IMR-90 (cell line): ENCODE data around the gene ACTR10. TPM values are rescaled to one million over a fixed set of nuclear protein-coding genes. Genes with fewer than 3 reads are reported as not detected.
A peak's percentile ranks its signal among the peaks of the same experiment; 100 is the strongest.

Experiments used
- ATAC-seq: fragments of 200-7000 bp; cut with Tn5 transposase; 2 replicates; pipeline ENCODE4 v1.9.1; 2020; ENCODE audit warnings: low read depth, mild to moderate bottlenecking, moderate library complexity
- Bru-seq: library from RNA; stranded (reverse); fragments of 400-500 nt; gene quantifications from one replicate; lab custom pipeline; 2021; lab: Mats Ljungman, UMichigan
- BruChase-seq, 2 experiments: library from RNA; stranded (reverse); fragments of 400-500 nt; gene quantifications; one replicate each; lab custom pipeline; 2021; lab: Mats Ljungman, UMichigan
- BruUV-seq: library from RNA; stranded (reverse); fragments of 400-500 nt; replicated peaks from 2 replicates; lab custom pipeline; 2021; lab: Mats Ljungman, UMichigan
- CTCF ChIA-PET: fragments of 300-600 bp; formaldehyde crosslinking; extraction: SDS; loops from one replicate; lab custom pipeline; 2021; ENCODE audit warnings: antibody characterized with exemption; lab: Yijun Ruan, JAX
- POLR2A ChIA-PET: fragments of 300-600 bp; sonication (Branson Sonifier 250); formaldehyde crosslinking; loops from one replicate; lab custom pipeline; 2022; ENCODE audit warnings: antibody characterized with exemption; ENCODE audit not compliant: unreplicated experiment; lab: Charles Lee
- DNase-seq: peaks from one replicate; pipeline ENCODE4 v3.0.0; 2013
- H2AFZ ChIP-seq: replicated peaks from 2 replicates; pipeline ENCODE3; 2013; ENCODE audit warnings: low read length, mild to moderate bottlenecking; ENCODE audit not compliant: poor library complexity
- H2AK5ac ChIP-seq: 2 replicates; pipeline ENCODE4 v1.6.1; 2013; ENCODE audit warnings: low read depth, low read length, inconsistent platforms
- H2AK9ac ChIP-seq: replicated peaks from 2 replicates; pipeline ENCODE3; 2013; ENCODE audit warnings: mild to moderate bottlenecking, low read depth, low read length, moderate library complexity; ENCODE audit not compliant: poor library complexity
- H2BK120ac ChIP-seq: 2 replicates; pipeline ENCODE4 v1.6.1; 2013; ENCODE audit warnings: low read depth, low read length, inconsistent platforms
- H2BK15ac ChIP-seq: 3 replicates; pipeline ENCODE4 v1.6.1; 2013; ENCODE audit warnings: low read depth, low read length, inconsistent platforms
- H2BK20ac ChIP-seq: 2 replicates; pipeline ENCODE4 v1.6.1; 2013; ENCODE audit warnings: low read depth, mild to moderate bottlenecking, inconsistent platforms, low read length, moderate library complexity
- H2BK5ac ChIP-seq: 2 replicates; pipeline ENCODE4 v1.6.1; 2013; ENCODE audit warnings: mild to moderate bottlenecking, low read depth, low read length, inconsistent platforms; ENCODE audit not compliant: poor library complexity, severe bottlenecking
- H3K14ac ChIP-seq: replicated peaks from 2 replicates; pipeline ENCODE4 v1.6.1; 2013; ENCODE audit warnings: low read depth, low read length, inconsistent platforms
- H3K18ac ChIP-seq: 2 replicates; pipeline ENCODE4 v1.6.1; 2013; ENCODE audit warnings: low read depth, low read length, control low read depth
- H3K23ac ChIP-seq: 2 replicates; pipeline ENCODE4 v1.6.1; 2013; ENCODE audit warnings: low read depth, low read length, inconsistent platforms
- H3K27ac ChIP-seq: 2 replicates; pipeline ENCODE4 v1.5.1; 2013; ENCODE audit warnings: mild to moderate bottlenecking, control low read depth, low read length; ENCODE audit not compliant: insufficient read depth
- H3K27me3 ChIP-seq: 2 replicates; pipeline ENCODE4 v1.6.1; 2013; ENCODE audit warnings: low read length; ENCODE audit not compliant: control insufficient read depth, insufficient read depth
- H3K36me3 ChIP-seq: 2 replicates; pipeline ENCODE4 v1.6.1; 2013; ENCODE audit warnings: low read length, mixed read lengths; ENCODE audit not compliant: control insufficient read depth, insufficient read depth
- H3K4ac ChIP-seq: 2 replicates; pipeline ENCODE4 v1.6.1; 2013; ENCODE audit warnings: low read depth, low read length, inconsistent platforms
- H3K4me1 ChIP-seq: 2 replicates; pipeline ENCODE4 v1.6.1; 2013; ENCODE audit warnings: low read length, mixed read lengths; ENCODE audit not compliant: control insufficient read depth, insufficient read depth
- H3K4me2 ChIP-seq: 2 replicates; pipeline ENCODE4 v1.6.1; 2013; ENCODE audit warnings: low read depth, mild to moderate bottlenecking, control low read depth, low read length, moderate library complexity
- H3K4me3 ChIP-seq: 2 replicates; pipeline ENCODE4 v1.5.1; 2013; ENCODE audit warnings: low read depth, mild to moderate bottlenecking, control low read depth, low read length, moderate library complexity; ENCODE audit not compliant: insufficient read depth
- H3K56ac ChIP-seq: 2 replicates; pipeline ENCODE4 v1.6.1; 2013; ENCODE audit warnings: low read length, inconsistent platforms; ENCODE audit not compliant: insufficient read depth; ENCODE audit errors: extremely low read depth
- H3K79me1 ChIP-seq, 2 experiments: 2 replicates each; pipeline ENCODE4 v1.6.1; 2013; ENCODE audit warnings: low read length in 2 of 2, inconsistent platforms in 1 of 2, low read depth in 1 of 2
- H3K9ac ChIP-seq: 2 replicates; pipeline ENCODE4 v1.6.1; 2013; ENCODE audit warnings: low read depth, low read length, control low read depth
- H3K9me1 ChIP-seq: 2 replicates; pipeline ENCODE4 v1.6.1; 2013; ENCODE audit warnings: low read length, inconsistent platforms; ENCODE audit not compliant: insufficient read depth
- H3K9me3 ChIP-seq: 2 replicates; pipeline ENCODE4 v1.6.1; 2013; ENCODE audit warnings: low read length; ENCODE audit not compliant: control insufficient read depth, insufficient read depth
- H4K20me1 ChIP-seq: 2 replicates; pipeline ENCODE4 v1.6.1; 2013; ENCODE audit warnings: low read length, inconsistent platforms; ENCODE audit not compliant: insufficient read depth
- H4K5ac ChIP-seq: 2 replicates; pipeline ENCODE4 v1.6.1; 2013; ENCODE audit warnings: mild to moderate bottlenecking, low read depth, low read length, control low read depth
- H4K8ac ChIP-seq, 2 experiments: 2 replicates each; pipeline ENCODE4 v1.6.1; 2013; ENCODE audit warnings: low read depth in 2 of 2, low read length in 2 of 2, control low read depth in 1 of 2, inconsistent platforms in 1 of 2
- H4K91ac ChIP-seq: 2 replicates; pipeline ENCODE4 v1.6.1; 2013; ENCODE audit warnings: low read depth, low read length, inconsistent platforms; ENCODE audit not compliant: insufficient read depth
- BHLHE40 ChIP-seq: fragments of 150-350 bp; IDR thresholded peaks from 2 replicates; pipeline ENCODE4 v1.6.1; 2016; ENCODE audit warnings: mild to moderate bottlenecking, low read depth, low read length
- CEBPB ChIP-seq: IDR thresholded peaks from 2 replicates; pipeline ENCODE4 v1.6.1; 2012; ENCODE audit warnings: low read depth, low read length, improper control_type of control experiment
- CHD1 ChIP-seq: IDR thresholded peaks from 2 replicates; pipeline ENCODE4 v1.6.1; 2012; ENCODE audit warnings: low read depth, low read length, improper control_type of control experiment
- CTCF ChIP-seq: conservative IDR thresholded peaks from 2 replicates; pipeline ENCODE4 v1.5.1; 2012; ENCODE audit warnings: mild to moderate bottlenecking, low read depth, low read length, improper control_type of control experiment
- ELK1 ChIP-seq: fragments of 150-350 bp; IDR thresholded peaks from 2 replicates; pipeline ENCODE4 v1.6.1; 2016; ENCODE audit warnings: low read depth, mild to moderate bottlenecking, low read length, moderate library complexity, borderline replicate concordance
- FOS ChIP-seq: fragments of 150-350 bp; IDR thresholded peaks from 2 replicates; pipeline ENCODE4 v1.6.1; 2016; ENCODE audit warnings: low read depth, low read length
- MAFK ChIP-seq: IDR thresholded peaks from 2 replicates; pipeline ENCODE4 v1.6.1; 2012; ENCODE audit warnings: low read depth, low read length, improper control_type of control experiment
- MAZ ChIP-seq: IDR thresholded peaks from 2 replicates; pipeline ENCODE4 v1.6.1; 2012; ENCODE audit warnings: low read depth, mild to moderate bottlenecking, low read length, improper control_type of control experiment, moderate library complexity, borderline replicate concordance
- MXI1 ChIP-seq: IDR thresholded peaks from 2 replicates; pipeline ENCODE4 v1.6.1; 2012; ENCODE audit warnings: low read depth, mild to moderate bottlenecking, low read length, moderate library complexity, borderline replicate concordance
- NFE2L2 ChIP-seq: fragments of 150-350 bp; IDR thresholded peaks from 2 replicates; pipeline ENCODE4 v1.6.1; 2016; ENCODE audit warnings: low read depth, mild to moderate bottlenecking, low read length
- RCOR1 ChIP-seq: IDR thresholded peaks from 2 replicates; pipeline ENCODE4 v1.6.1; 2012; ENCODE audit warnings: mild to moderate bottlenecking, low read length, improper control_type of control experiment; ENCODE audit not compliant: insufficient replicate concordance
- RFX5 ChIP-seq: IDR thresholded peaks from 2 replicates; pipeline ENCODE4 v1.8.0; 2012; ENCODE audit warnings: low read depth, mild to moderate bottlenecking, low read length, moderate library complexity
- WGBS, 2 experiments: methylation state at CpG; one replicate each; pipeline versions ENCODE4 v1.1.5 to v1.1.7; 2013; ENCODE audit warnings: missing lambda C conversion rate in 2 of 2; ENCODE audit not compliant: insufficient read length in 1 of 2; ENCODE audit errors: extremely low coverage in 2 of 2; 5-methylcytosine and 5-hydroxymethylcytosine counted together
- dilution Hi-C: fragments of 300-500 bp; cut with HindIII; formaldehyde crosslinking; loops from one replicate; pipeline ENCODE4 v1.14.3; 2018; ENCODE audit warnings: low sequenced_read_pairs; ENCODE audit not compliant: unreplicated experiment
- in situ Hi-C: fragments of 300-500 bp; cut with MboI; formaldehyde crosslinking; loops from 3 replicates; pipeline ENCODE4 v1.14.3; 2019; ENCODE audit warnings: low sequenced_read_pairs, inconsistent platforms, mixed read lengths
- intact Hi-C: fragments of 100-400 bp; cut with micrococcal nuclease; formaldehyde crosslinking; loops from 2 replicates; pipeline ENCODE4 v1.10.0; 2022
- long read RNA-seq: library from polyadenylated mRNA; unstranded; transcript quantifications from one replicate; pipeline ENCODE4 v2.0.0, GENCODE V29; 2021; ENCODE audit not compliant: unreplicated experiment
- polyA plus RNA-seq, 3 experiments: library from polyadenylated mRNA; depleted of rRNA; stranded (reverse); fragments of >200 nt; gene quantifications; 2 replicates each; pipeline ENCODE4 v1.2.3, GENCODE V29; 2012; ENCODE audit warnings: low replicate concordance in 1 of 3
- total RNA-seq: library from RNA; depleted of rRNA; stranded (reverse); fragments of >200 nt; gene quantifications from 2 replicates; pipeline ENCODE4 v1.2.3, GENCODE V29; 2012; rRNA removed

The ACTR10 gene
- total RNA-seq (46.4 and 71.0 TPM in 2 replicates), polyA plus RNA-seq (2012; rRNA removed) (55.4 and 71.7 TPM in 2 replicates), Bru-seq, nascent RNA (percentile 76 among the genes with signal in this experiment), BruChase-seq, experiment 1, labeled RNA remaining after a 6-hour chase (percentile 79 among the genes with signal in this experiment), BruChase-seq, experiment 2, labeled RNA remaining after a 2-hour chase (percentile 72 among the genes with signal in this experiment)
- polyA plus RNA-seq (2012; cell fraction: cytosol; rRNA removed) = 18.0 and 49.2 TPM in 2 replicates
- polyA plus RNA-seq (2012; cell fraction: nucleus; rRNA removed; ENCODE audit: low replicate concordance) = 8.8 and 52.7 TPM in 2 replicates
- long read RNA-seq, transcript ACTR10-201 (13 exons, 2,419 nt) = major isoform, 109 of 119 reads
- long read RNA-seq, partial matches to known transcripts = 2 of 119 reads
- long read RNA-seq, other reads (novel, unspliced or antisense) = 8 of 119 reads

GRCh38 chr14:58199726-58200479, at the start of gene ACTR10:
TSS of gene ACTR10 (plus strand) at chr14:58200149. CDS start at chr14:58200218, 69 bp downstream.
- dilution Hi-C loops = no loop called here
- peak; percentile 56 for DNase-seq
- POLR2A ChIA-PET = interaction anchor here (0.5 kb wide), 1 partner anchor 14 kb away, joined by 6 read pairs; no protein-coding TSS in a partner anchor
- TF ChIP-seq CHD1 (0 out of 2 replicates have a peak, but pooled peaks have one; percentile 42), ELK1 (no peak), CTCF (no peak), BHLHE40 (0 out of 2 replicates have a peak, but pooled peaks have one; percentile 28), MAFK (no peak), FOS (0 out of 2 replicates have a peak, but pooled peaks have one; percentile 2), RCOR1 (no peak), RFX5 (no peak), MXI1 (peak; percentile 10; the same call in 1 of the 2 replicates), CEBPB (no peak), NFE2L2 (no peak), MAZ (peak; percentile 61; the same call in 1 of the 2 replicates)

More at GRCh38 chr14:58199726-58200479, at the start of gene ACTR10:
- H3K56ac ChIP-seq = peak within 1 kb of the TSS; percentile 84
- peaks cover 5% of the 10 kb centered on the region; the same call in 1 of the 2 replicates for H3K36me3 ChIP-seq
- peak within 1 kb of the TSS; percentile 99 for H3K27ac ChIP-seq
- H3K4me1 ChIP-seq = no peaks in the 10 kb centered on the region
- H2BK5ac ChIP-seq = peak within 1 kb of the TSS; percentile 98
- H2AK9ac ChIP-seq = peak within 1 kb of the TSS; percentile 86
- H3K4ac ChIP-seq = peak within 1 kb of the TSS; percentile 88
- H3K79me1 ChIP-seq = peaks cover 0 to 23% of the 10 kb centered on the region in 2 experiments
- peak within 1 kb of the TSS; percentile 98 for H3K9ac ChIP-seq
- WGBS, 2 experiments = 0% methylated on average over 36 of the region's 78 CpGs; no CpG with 5 or more reads in 1 of the 2 experiments
- intact Hi-C loops = no loop called here
- H3K9me3 ChIP-seq = no peaks in the 10 kb centered on the region
- peak within 1 kb of the TSS; percentile 95 for H4K5ac ChIP-seq
- no peak within 1 kb of the TSS for H2BK20ac ChIP-seq
- in situ Hi-C loops = no loop called here
- H2AFZ ChIP-seq = peak within 1 kb of the TSS; percentile 97
- BruUV-seq = no TSS peak
- peak within 1 kb of the TSS; percentile 96 for H4K91ac ChIP-seq
- H4K8ac ChIP-seq = peak within 1 kb of the TSS; percentile 14 to 93
- peak within 1 kb of the TSS; percentile 99 for H3K4me2 ChIP-seq
- H3K9me1 ChIP-seq = no peaks in the 10 kb centered on the region
- no peaks in the 10 kb centered on the region for H4K20me1 ChIP-seq
- ATAC-seq = peak; percentile 97
- peak within 1 kb of the TSS; percentile 99 for H3K4me3 ChIP-seq
- peak within 1 kb of the TSS; percentile 68; the same call in 1 of the 2 replicates for H2AK5ac ChIP-seq
- H2BK15ac ChIP-seq = peak within 1 kb of the TSS; percentile 93; the same call in 2 of the 3 replicates
- H3K27me3 ChIP-seq = peaks cover 2% of the 10 kb centered on the region
- CTCF ChIA-PET = interaction anchor here (0.5 kb wide), 1 partner anchor 23 kb away, joined by 4 read pairs; no protein-coding TSS in a partner anchor
- peak within 1 kb of the TSS; percentile 65 for H3K23ac ChIP-seq
- peak within 1 kb of the TSS; percentile 96 for H3K18ac ChIP-seq
- peak within 1 kb of the TSS; percentile 92 for H3K14ac ChIP-seq
- H2BK120ac ChIP-seq = peak within 1 kb of the TSS; percentile 81
